ENCODE data around the gene PCP2.
A peak's percentile ranks its signal among the peaks of the same experiment; 100 is the strongest.

The PCP2 gene

DNA sequence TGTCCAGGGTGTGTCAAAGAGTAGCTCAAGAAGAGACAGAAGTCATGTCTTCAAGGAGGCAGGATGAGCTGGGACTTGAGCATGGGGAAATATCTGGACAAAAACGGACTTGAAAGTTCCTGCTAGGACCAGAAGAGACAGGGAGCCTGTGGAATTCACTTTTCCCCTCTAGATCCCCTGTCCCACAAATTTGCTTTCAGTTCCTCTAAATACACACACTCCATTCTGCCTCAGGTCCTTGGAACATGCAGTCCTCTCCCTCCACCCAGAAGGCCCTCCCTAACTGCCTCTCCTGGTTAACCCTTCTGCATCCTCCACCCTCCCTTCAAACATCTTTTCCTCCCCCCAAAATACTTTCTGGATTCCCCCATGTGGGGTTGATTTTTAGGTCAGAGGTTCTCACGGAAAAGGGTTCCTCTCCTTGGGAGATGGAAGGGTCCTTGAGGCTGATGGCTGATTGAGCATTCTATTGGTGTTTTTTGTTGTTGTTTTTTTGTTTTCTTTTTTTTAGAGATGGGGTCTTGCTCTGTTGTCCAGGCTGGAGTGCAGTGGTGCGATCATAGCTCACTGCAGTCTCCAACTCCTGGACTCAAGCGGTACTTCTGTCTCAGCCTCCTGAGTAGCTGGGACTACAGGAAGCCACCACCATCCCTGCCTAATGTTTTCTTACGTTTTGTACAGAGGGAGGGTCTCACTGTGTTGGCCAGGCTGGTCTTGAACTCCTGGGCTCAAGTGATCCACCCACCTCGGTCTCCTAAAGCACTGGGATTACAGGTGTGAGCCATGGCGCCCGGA is 28.4 kb upstream of the PCP2 start:
- no peak for DNase-seq

GRCh38 chr19:7658219-7658686 is 24.7 kb upstream of the PCP2 start:
- no peak for DNase-seq

- no peak for DNase-seq
Observed at GRCh38 chr19:7657131-7657751, 23.7 kb upstream of the PCP2 start.

DNA sequence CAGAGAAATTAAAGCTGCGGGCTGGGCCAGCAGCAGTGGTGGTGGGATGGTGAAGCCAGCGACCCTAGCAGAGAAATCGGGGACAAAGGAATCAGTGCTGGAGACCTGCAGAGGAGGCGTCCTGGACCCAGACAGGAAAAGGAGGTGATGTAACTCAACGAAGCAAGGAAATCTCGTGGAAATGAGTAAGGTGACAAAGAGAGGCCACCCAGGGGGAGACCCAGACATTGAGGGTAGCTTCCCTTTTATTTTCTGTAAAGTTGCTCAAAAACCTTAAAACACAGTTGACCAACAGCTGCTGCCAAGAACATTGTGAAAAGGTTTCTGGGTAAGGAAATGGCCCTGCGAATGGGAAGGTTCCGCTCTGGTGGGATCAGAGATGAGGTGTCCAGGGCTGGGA is 22.1 kb upstream of the PCP2 start:
- no peak for DNase-seq

DNA sequence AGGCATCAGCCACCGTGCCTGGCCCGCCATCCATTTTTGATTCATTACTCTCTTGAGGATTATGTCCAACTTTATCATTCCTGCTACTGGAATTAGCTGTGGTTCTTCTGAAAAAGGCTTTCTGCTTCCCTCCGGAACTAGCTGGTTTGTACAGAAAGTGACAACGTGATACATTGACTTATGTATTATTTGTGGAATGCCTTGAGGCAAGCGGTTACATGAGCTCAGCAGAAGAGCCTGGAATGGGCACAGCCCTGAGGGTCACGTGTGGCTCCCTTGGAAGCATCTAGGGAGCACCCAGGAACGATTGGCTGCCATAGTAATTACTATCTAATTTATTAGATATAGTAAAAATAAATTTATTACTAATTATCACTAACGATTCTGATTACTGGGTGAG is 20.9 kb upstream of the PCP2 start:
- DNase-seq: no peak

DNA sequence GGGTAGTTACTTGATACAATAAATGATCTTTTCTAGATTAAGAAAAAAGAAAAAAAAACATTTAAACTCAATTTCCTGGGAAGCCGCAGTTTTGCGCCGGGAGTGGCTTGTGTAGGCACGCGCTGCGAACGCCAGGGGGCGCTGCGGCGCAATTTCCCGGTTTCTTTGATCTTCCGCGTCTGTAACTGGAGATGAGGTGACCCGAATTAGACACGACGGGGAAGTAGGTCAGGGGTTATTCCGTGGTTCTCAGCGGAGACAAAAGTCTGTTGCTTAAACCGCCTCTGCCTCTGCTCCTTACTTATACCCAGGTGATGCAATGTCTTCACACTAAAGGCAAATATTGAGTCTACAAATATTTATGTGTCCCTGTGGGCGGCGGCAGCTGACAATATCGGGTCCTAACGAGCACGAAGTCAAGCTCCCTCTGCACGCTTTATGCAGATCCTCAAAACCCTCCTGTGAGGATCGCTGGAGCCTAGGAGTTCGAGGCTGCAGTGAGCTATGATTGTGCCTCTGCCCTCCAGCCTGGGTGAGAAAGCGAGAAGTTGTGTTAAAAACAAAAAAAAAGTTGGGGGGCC is 18.6 kb upstream of the PCP2 start:
- peak; percentile 74 for DNase-seq

GRCh38 chr19:7650148-7650547 is 16.6 kb upstream of the PCP2 start:
- DNase-seq: no peak

- DNase-seq: no peak
Observed at GRCh38 chr19:7648265-7649014, 14.9 kb upstream of the PCP2 start.

GRCh38 chr19:7647156-7647555 is 13.6 kb upstream of the PCP2 start:
- DNase-seq: no peak

- no peak for DNase-seq
Observed at GRCh38 chr19:7646426-7646700, 12.8 kb upstream of the PCP2 start.

GRCh38 chr19:7645656-7646425 is 12.3 kb upstream of the PCP2 start:
- no peak for DNase-seq

- no peak for DNase-seq
Observed at GRCh38 chr19:7645163-7645562, 11.6 kb upstream of the PCP2 start.

DNA sequence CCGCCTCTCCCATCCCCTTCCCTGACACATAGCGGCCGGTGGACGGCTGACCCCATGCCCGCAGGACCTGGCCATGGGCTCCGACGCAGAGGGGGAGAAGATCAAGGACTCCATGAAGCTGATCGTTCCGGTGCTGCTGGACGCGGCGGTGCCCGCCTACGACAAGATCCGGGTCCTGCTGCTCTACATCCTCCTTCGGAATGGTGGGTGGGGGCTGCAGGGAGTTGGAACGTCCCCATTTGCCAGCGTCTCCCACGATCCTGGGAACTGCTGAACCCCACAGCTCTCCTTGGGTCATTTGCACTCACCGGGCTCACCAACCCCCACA is 11.0 kb upstream of the PCP2 start:
- no peak for DNase-seq

- peak; percentile 6 for DNase-seq
Observed at GRCh38 chr19:7643629-7644549, 10.4 kb upstream of the PCP2 start.

GRCh38 chr19:7643031-7643415 is 9.5 kb upstream of the PCP2 start:
- DNase-seq: no peak

DNA sequence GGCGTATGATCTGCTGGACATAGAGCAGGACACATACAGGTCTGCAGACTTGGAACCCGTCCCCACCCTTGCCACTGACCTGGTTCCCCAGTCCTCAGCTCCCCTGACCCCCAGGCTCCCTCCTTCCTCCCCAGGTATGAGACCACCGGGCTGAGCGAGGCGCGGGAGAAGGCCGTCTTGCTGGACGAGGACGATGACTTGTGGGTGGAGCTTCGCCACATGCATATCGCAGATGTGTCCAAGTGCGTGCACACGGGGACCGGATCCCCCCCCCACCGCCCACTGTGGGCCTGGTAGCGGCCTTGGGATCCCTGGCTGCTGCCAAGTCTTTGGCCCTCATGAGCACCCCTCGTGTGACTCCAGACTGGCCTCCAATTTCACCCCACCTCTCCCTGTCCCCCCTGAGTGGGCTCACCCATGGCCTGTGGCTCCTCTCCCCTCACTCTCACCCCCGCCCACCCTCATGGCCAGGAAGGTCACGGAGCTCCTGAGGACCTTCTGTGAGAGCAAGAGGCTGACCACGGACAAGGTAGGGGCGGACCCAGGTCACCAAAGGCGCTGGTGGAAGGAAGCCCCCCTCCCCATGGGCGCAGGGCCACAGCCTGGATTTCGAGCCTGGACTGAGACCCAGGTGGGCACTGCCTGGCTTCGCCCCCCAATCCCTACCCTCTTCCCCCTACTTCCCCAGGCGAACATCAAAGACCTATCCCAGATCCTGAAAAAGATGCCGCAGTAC is 8.9 kb upstream of the PCP2 start:
- no peak for DNase-seq

DNA sequence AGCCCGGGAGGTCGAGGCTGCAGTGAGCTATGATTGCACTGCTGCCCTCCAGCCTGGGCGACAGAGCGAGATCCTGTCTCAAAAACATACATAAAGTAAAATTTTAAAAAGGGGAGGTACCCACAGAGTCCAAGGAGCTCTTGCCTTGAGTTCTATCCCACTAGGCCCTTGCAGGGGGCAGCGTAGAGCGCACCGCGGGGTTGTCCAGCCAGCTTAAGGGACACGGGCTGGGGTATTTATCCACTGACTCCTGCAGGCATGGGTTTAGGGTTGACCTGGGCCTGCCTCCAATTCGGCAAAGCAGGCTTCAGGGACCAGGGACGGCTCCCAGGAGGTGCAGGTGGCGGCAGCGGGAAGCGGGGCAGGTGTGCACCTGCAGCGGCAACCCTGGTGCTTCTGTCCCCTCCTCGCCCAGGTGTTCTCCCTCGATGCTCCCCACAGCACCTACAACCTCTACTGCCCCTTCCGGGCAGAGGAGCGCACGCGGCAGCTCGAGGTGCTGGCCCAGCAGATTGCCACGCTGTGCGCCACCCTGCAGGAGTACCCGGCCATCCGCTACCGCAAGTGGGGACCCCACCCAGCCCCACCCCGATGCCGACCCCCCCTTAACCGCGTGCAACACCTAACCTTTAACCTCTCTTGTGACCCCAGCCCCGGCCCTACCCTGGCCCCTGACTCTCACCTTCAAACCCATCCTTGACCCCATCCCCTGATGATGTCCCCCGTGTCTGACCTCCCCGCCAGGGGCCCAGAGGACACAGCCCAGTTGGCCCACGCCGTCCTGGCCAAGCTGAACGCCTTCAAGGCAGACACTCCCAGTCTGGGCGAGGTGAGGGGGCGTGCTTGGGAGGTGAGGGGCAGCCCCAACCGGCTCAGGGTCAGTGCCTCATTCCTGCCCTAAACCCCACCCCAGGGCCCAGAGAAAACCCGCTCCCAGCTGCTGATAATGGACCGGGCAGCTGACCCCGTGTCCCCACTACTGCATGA is 8.1 kb upstream of the PCP2 start:
- no peak for DNase-seq

GRCh38 chr19:7640803-7641202 is 7.3 kb upstream of the PCP2 start:
- no peak for DNase-seq

- DNase-seq: no peak
Observed at GRCh38 chr19:7639863-7640348, 6.4 kb upstream of the PCP2 start.
